NOMO-1 treated with DMSO at 0.1 percent for 48 hours (cell line): ENCODE results near the gene MBOAT1.
A peak's percentile ranks its signal among the peaks of the same experiment; 100 is the strongest.

Source experiments
- DNase-seq: peaks from one replicate; lab custom pipeline; 2025; ENCODE audit not compliant: unreplicated experiment; lab: John Stamatoyannopoulos, UW

The MBOAT1 gene

GRCh38 chr6:20056350-20056992 lies 155.8 kb downstream of the MBOAT1 start:
- DNase-seq = peak; percentile 29

DNA sequence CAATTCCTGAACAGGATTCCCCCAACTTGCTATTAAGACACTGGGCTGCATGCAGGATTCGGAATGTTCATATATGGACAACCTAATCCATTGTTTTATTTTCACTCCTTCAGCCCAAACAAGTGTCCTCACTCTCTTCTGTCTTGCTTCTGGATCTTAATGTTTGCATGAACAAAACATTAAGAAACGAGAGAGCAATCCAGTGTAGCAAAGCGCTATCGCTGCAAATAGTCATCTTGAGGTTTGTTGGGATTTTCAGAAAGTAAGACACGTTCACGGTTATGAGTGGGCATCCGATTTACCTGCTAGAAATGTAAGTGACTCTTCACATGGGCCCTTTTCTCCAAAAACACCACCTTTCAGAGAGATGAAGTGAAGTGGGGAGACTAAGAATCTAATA lies 156.4 kb downstream of the MBOAT1 start:
- DNase-seq = no peak
